K562 (cell line): Measurements from ENCODE around the gene KLHL25. TPM values are rescaled to one million over a fixed set of nuclear protein-coding genes. Genes with fewer than 3 reads are reported as not detected.

Source experiments
- ATAC-seq: fragments of 200-7000 bp; cut with Tn5 transposase; 3 replicates; pipeline ENCODE4 v1.9.1; 2020; ENCODE audit warnings: moderate library complexity
- BruUV-seq: library from RNA; stranded (reverse); fragments of 400-500 nt; replicated peaks from 2 replicates; lab custom pipeline; 2021; lab: Mats Ljungman, UMichigan
- CTCF ChIA-PET: fragments of 300-600 bp; formaldehyde crosslinking; extraction: SDS; loops from one replicate; lab custom pipeline; 2021; ENCODE audit warnings: low intra/inter-chr PET ratio; lab: Yijun Ruan, JAX
- POLR2A ChIA-PET: fragments of 300-600, 350-650 bp; sonication (Branson Sonifier 250); formaldehyde crosslinking; extraction: SDS; loops from one replicate; lab custom pipeline; 2021; ENCODE audit warnings: antibody characterized with exemption, inconsistent platforms; lab: Yijun Ruan, JAX
- DNase-seq, 4 experiments: peaks; one replicate each; pipeline versions ENCODE4 v3.0.0 to v3.0.0-alpha.2; 2011 to 2018; ENCODE audit warnings: low spot score in 3 of 4, mixed read lengths in 3 of 4; ENCODE audit errors: extremely low read depth in 1 of 4
- FAIRE-seq: peaks from 2 replicates; lab custom pipeline; 2011; peaks lifted over from hg19 to GRCh38; lab: Jason Lieb, UNC
- H2AFZ ChIP-seq: 2 replicates; pipeline ENCODE4 v1.6.0; 2011; ENCODE audit warnings: low read depth, low read length, control low read depth, inconsistent platforms
- H3K27ac ChIP-seq: fragments of 200-600 bp; 3 replicates; pipeline ENCODE4 v1.8.0; 2011; ENCODE audit warnings: low read depth, mild to moderate bottlenecking, control low read depth, inconsistent platforms, low read length, moderate library complexity, mixed read lengths; ENCODE audit errors: extremely low read depth
- H3K27me3 ChIP-seq, 2 experiments: fragments of 300-600 bp in 1 of 2; 2 replicates in 1 of 2; 3 replicates in 1 of 2; pipeline versions ENCODE4 v1.6.0 to v1.8.0; 2011; ENCODE audit warnings: inconsistent platforms in 2 of 2, low read length in 2 of 2, mild to moderate bottlenecking in 1 of 2, mixed read lengths in 1 of 2, moderate library complexity in 1 of 2; ENCODE audit not compliant: control insufficient read depth in 2 of 2, insufficient read depth in 2 of 2
- H3K36me3 ChIP-seq: fragments of 300-600 bp; 3 replicates; pipeline ENCODE4 v1.8.0; 2011; ENCODE audit warnings: mild to moderate bottlenecking, low read length, inconsistent platforms; ENCODE audit not compliant: control insufficient read depth, insufficient read depth
- H3K4me1 ChIP-seq, 2 experiments: fragments of 200-600 bp in 1 of 2; replicated peaks in 1 of 2; 2 replicates in 1 of 2; 3 replicates in 1 of 2; pipeline versions ENCODE4 v1.5.1 to v1.8.0; 2011; ENCODE audit warnings: inconsistent platforms in 2 of 2, low read length in 2 of 2, mild to moderate bottlenecking in 1 of 2, mixed read lengths in 1 of 2, moderate library complexity in 1 of 2; ENCODE audit not compliant: control insufficient read depth in 2 of 2, insufficient read depth in 2 of 2
- H3K4me2 ChIP-seq: 2 replicates; pipeline ENCODE4 v1.6.1; 2011; ENCODE audit warnings: low read length, control low read depth, inconsistent platforms, mixed read lengths; ENCODE audit not compliant: insufficient read depth
- H3K4me3 ChIP-seq: fragments of 200-600 bp; sonication (generic), shearing (Covaris generic); 2 replicates; pipeline ENCODE4 v1.5.1; 2016; ENCODE audit warnings: control low read depth, inconsistent platforms
- H3K79me2 ChIP-seq: fragments of 200-600 bp; 3 replicates; pipeline ENCODE4 v1.8.0; 2011; ENCODE audit warnings: low read length, inconsistent platforms; ENCODE audit not compliant: control insufficient read depth, insufficient read depth
- H3K9ac ChIP-seq, 2 experiments: 2 replicates each; pipeline versions ENCODE4 v1.6.0 to v1.6.1; 2011; ENCODE audit warnings: low read depth in 2 of 2, low read length in 2 of 2, control low read depth in 1 of 2, inconsistent platforms in 1 of 2, mild to moderate bottlenecking in 1 of 2, mixed read lengths in 1 of 2; ENCODE audit not compliant: insufficient read depth in 1 of 2
- H3K9me1 ChIP-seq: one replicate; pipeline ENCODE4 v1.6.0; 2011; ENCODE audit warnings: inconsistent platforms, mild to moderate bottlenecking, low read length, moderate library complexity; ENCODE audit not compliant: control insufficient read depth, insufficient read depth
- H3K9me3 ChIP-seq: replicated peaks from 2 replicates; pipeline ENCODE4 v1.5.1; 2011; ENCODE audit warnings: low read depth, low read length, inconsistent platforms; ENCODE audit not compliant: control insufficient read depth, insufficient read depth
- H4K20me1 ChIP-seq: replicated peaks from 2 replicates; pipeline ENCODE4 v1.6.1; 2011; ENCODE audit warnings: low read length, inconsistent platforms, mixed read lengths; ENCODE audit not compliant: control insufficient read depth, insufficient read depth
- BCOR ChIP-seq: fragments of 450-650 bp; IDR thresholded peaks from 2 replicates; pipeline ENCODE4 v1.6.1; 2016
- CCNT2 ChIP-seq: IDR thresholded peaks from 2 replicates; pipeline ENCODE4 v1.6.1; 2011; ENCODE audit warnings: borderline replicate concordance, low read depth, mild to moderate bottlenecking, moderate library complexity, mixed read lengths, low read length; ENCODE audit not compliant: insufficient read length; ENCODE audit errors: extremely low read depth
- ETV6 ChIP-seq, 3 experiments: fragments of 150-350 bp in 1 of 3; sonication (generic) in 1 of 3; formaldehyde crosslinking in 1 of 3; IDR thresholded peaks; 2 replicates each; pipeline versions ENCODE4 v1.6.1 to v1.8.0; 2014 to 2022; ENCODE audit warnings: borderline replicate concordance in 2 of 3, low read depth in 2 of 3, antibody characterized with exemption in 1 of 3, low read length in 1 of 3, mild to moderate bottlenecking in 1 of 3, missing genetic modification reagents in 1 of 3
- HNRNPK ChIP-seq: fragments of 200-400 bp; formaldehyde crosslinking; IDR thresholded peaks from one replicate; pipeline ENCODE4 v1.6.1; 2018; ENCODE audit warnings: mild to moderate bottlenecking, low read depth, low read length; ENCODE audit not compliant: poor library complexity, severe bottlenecking
- MBD1 ChIP-seq: fragments of 250-450 bp; sonication (Bioruptor Pico); IDR thresholded peaks from 2 replicates; pipeline ENCODE4 v1.8.0; 2022; ENCODE audit warnings: inconsistent platforms
- NCOA6 ChIP-seq: fragments of 450-650 bp; IDR thresholded peaks from 2 replicates; pipeline ENCODE4 v1.6.1; 2017; ENCODE audit warnings: mild to moderate bottlenecking
- NFRKB ChIP-seq: fragments of 450-650 bp; IDR thresholded peaks from 2 replicates; pipeline ENCODE4 v1.6.1; 2016; ENCODE audit warnings: low read depth
- PHB2 ChIP-seq: fragments of 450-650 bp; IDR thresholded peaks from 2 replicates; pipeline ENCODE4 v1.6.1; 2017; ENCODE audit warnings: low read depth
- PPARD ChIP-seq: fragments of 250-450 bp; sonication (Bioruptor Pico); IDR thresholded peaks from 2 replicates; pipeline ENCODE4 v1.8.0; 2022; ENCODE audit warnings: inconsistent platforms, mild to moderate bottlenecking, moderate library complexity
- RBM17 ChIP-seq: fragments of 200-400 bp; formaldehyde crosslinking; IDR thresholded peaks from 2 replicates; pipeline ENCODE4 v1.6.1; 2017; ENCODE audit warnings: low read depth, mild to moderate bottlenecking, low read length, borderline replicate concordance
- TAL1 ChIP-seq: fragments of 450-650 bp; IDR thresholded peaks from 2 replicates; pipeline ENCODE4 v1.6.1; 2016; ENCODE audit warnings: mild to moderate bottlenecking
- ZBTB34 ChIP-seq: fragments of 250-450 bp; sonication (Bioruptor Pico); IDR thresholded peaks from 2 replicates; pipeline ENCODE4 v1.8.0; 2021; ENCODE audit warnings: mild to moderate bottlenecking, moderate library complexity
- WGBS: fragments of 100-300 bp; shearing (Covaris generic); methylation state at CpG from one replicate; pipeline ENCODE4 v1.1.6; 2016; ENCODE audit warnings: low coverage, mixed read lengths; ENCODE audit not compliant: insufficient coverage; ENCODE audit errors: missing lambda C conversion rate; 5-methylcytosine and 5-hydroxymethylcytosine counted together
- in situ Hi-C: fragments of 300-500 bp; cut with MboI; formaldehyde crosslinking; loops from 4 replicates; pipeline ENCODE4 v1.15.0; 2018; ENCODE audit warnings: inconsistent platforms, mixed read lengths
- intact Hi-C: fragments of 100-400 bp; cut with micrococcal nuclease; formaldehyde crosslinking; loops from 2 replicates; pipeline ENCODE4 v1.14.2; 2022
- polyA plus RNA-seq, 8 experiments: library from polyadenylated mRNA; depleted of rRNA in 4 of 8; stranded (reverse) in 5 of 8; unstranded in 3 of 8; fragments of >200 nt; fragmentation: Nextera tagmentation in 2 of 8; fragmentation: Illumina TruSeq in 1 of 8; extraction: Ambion mirVana in 2 of 8; extraction: Trizol in 1 of 8; gene quantifications; 2 replicates each; pipeline versions ENCODE4 v1.2.1 to v1.2.3, GENCODE V29; 2011 to 2014; ENCODE audit warnings: inconsistent platforms in 1 of 8, missing spikeins in 1 of 8
- total RNA-seq, 7 experiments: library from RNA; depleted of rRNA in 6 of 7; stranded (reverse); fragments of >200 nt in 6 of 7; fragmentation: Illumina TruSeq in 2 of 7; extraction: Trizol in 2 of 7; gene quantifications; 2 replicates each; pipeline versions ENCODE4 v1.2.1 to v1.2.3, GENCODE V29; 2011 to 2021; ENCODE audit warnings: low replicate concordance in 1 of 7
- TF ChIP-seq, protein P1 (sequence below): sonication (generic); formaldehyde crosslinking; IDR thresholded peaks from 2 replicates; pipeline ENCODE4 v1.8.1; 2023; ENCODE audit warnings: mild to moderate bottlenecking, missing genetic modification reagents

Gene KLHL25
- total and polyA plus RNA-seq, 9 of the 15 experiments (the other 6 are each of a cell fraction or from before 2014, with no cell fraction given): 0.04 to 0.14 (median 0.10) TPM; not detected in 3

GRCh38 chr15:85838655-85839054, 43.9 kb upstream of the KLHL25 start:
- Histone ChIP-seq H4K20me1 (no peaks in the 10 kb centered on the region), H3K79me2 (no peaks in the 10 kb centered on the region), H3K9me3 (no peaks in the 10 kb centered on the region), H3K9me1 (no peaks in the 10 kb centered on the region), H3K4me2 (no peak overlapping the region), H2AFZ (no peak overlapping the region), H3K9ac (no peak overlapping the region), H3K4me3 (no peak overlapping the region), H3K27ac (no peak overlapping the region), H3K27me3 (no peaks in the 10 kb centered on the region; a peak in 1 of 5 replicates), H3K4me1 (peaks cover 0 to 5% of the 10 kb centered on the region in 2 experiments; a peak in 1 of 5 replicates), H3K36me3 (no peaks in the 10 kb centered on the region)
- ATAC-seq (no peak), DNase-seq (no peak), FAIRE-seq (no peak)
- in situ Hi-C loops: loop anchor here (5.0 kb wide), 1 partner anchor 351 kb away; no protein-coding TSS in a partner anchor
- ChIA-PET POLR2A (interaction anchor here (0.7 kb wide), 1 partner anchor 61 kb away, joined by 3 read pairs; no protein-coding TSS in a partner anchor), CTCF (no interaction called here)
- no TSS peak for BruUV-seq
- intact Hi-C loops: no loop called here
- WGBS: under 1% methylated on average over 8 of the region's 8 CpGs
- no peak for TF ChIP-seq CCNT2
- TF ChIP-seq NCOA6: no peak
- no peak for TF ChIP-seq BCOR
- TF ChIP-seq TAL1: no peak
- no peak for TF ChIP-seq MBD1 (CRISPR knock-in tag)
- TF ChIP-seq PHB2: no peak
- TF ChIP-seq, protein P1, sequence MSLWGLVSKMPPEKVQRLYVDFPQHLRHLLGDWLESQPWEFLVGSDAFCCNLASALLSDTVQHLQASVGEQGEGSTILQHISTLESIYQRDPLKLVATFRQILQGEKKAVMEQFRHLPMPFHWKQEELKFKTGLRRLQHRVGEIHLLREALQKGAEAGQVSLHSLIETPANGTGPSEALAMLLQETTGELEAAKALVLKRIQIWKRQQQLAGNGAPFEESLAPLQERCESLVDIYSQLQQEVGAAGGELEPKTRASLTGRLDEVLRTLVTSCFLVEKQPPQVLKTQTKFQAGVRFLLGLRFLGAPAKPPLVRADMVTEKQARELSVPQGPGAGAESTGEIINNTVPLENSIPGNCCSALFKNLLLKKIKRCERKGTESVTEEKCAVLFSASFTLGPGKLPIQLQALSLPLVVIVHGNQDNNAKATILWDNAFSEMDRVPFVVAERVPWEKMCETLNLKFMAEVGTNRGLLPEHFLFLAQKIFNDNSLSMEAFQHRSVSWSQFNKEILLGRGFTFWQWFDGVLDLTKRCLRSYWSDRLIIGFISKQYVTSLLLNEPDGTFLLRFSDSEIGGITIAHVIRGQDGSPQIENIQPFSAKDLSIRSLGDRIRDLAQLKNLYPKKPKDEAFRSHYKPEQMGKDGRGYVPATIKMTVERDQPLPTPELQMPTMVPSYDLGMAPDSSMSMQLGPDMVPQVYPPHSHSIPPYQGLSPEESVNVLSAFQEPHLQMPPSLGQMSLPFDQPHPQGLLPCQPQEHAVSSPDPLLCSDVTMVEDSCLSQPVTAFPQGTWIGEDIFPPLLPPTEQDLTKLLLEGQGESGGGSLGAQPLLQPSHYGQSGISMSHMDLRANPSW (CRISPR knock-in tag): no peak
- TF ChIP-seq NFRKB: no peak
- TF ChIP-seq HNRNPK: no peak
- TF ChIP-seq ETV6 (IDR thresholded peaks at IDR 0.05; ENCODE audit: borderline replicate concordance in 1 of 2, low read depth in 2 of 2, low read length in 1 of 2): no peak
- TF ChIP-seq ETV6 (CRISPR knock-in tag; IDR thresholded peaks at IDR 0.05; ENCODE audit: borderline replicate concordance): no peak
- TF ChIP-seq PPARD (CRISPR knock-in tag): no peak
- TF ChIP-seq ZBTB34: no peak
- no peak for TF ChIP-seq RBM17
